ENCODE results near the gene RRN3.

DNA sequence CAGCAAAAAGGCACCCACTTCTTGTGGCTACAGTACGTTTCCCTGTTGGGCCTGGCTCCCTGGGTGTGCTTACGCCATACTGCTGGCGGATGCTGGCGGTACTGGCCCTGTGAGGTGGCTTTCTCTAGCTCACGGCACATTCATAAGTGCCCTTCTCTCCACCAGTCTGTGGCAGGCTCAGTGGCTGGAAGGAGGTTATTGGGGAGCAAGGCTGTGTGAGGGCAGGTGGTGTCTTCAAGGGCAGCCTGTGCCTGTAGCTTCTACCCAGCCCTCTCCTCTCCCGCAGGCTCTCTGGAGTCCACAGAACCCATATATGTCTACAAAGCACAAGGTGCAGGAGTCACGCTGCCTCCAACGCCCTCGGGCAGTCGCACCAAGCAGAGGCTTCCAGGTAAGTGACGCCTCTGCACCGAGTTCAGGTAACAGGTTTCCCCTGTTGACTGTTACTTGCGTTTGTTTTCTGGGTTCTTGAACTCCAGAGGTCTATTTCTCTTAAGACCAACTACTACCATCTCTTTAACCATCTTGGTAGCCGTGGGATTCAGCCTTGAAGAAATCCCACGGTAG, 58.8 kb downstream of the RRN3 start:
- TF ChIP-seq, protein P1, sequence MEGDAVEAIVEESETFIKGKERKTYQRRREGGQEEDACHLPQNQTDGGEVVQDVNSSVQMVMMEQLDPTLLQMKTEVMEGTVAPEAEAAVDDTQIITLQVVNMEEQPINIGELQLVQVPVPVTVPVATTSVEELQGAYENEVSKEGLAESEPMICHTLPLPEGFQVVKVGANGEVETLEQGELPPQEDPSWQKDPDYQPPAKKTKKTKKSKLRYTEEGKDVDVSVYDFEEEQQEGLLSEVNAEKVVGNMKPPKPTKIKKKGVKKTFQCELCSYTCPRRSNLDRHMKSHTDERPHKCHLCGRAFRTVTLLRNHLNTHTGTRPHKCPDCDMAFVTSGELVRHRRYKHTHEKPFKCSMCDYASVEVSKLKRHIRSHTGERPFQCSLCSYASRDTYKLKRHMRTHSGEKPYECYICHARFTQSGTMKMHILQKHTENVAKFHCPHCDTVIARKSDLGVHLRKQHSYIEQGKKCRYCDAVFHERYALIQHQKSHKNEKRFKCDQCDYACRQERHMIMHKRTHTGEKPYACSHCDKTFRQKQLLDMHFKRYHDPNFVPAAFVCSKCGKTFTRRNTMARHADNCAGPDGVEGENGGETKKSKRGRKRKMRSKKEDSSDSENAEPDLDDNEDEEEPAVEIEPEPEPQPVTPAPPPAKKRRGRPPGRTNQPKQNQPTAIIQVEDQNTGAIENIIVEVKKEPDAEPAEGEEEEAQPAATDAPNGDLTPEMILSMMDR (IDR thresholded peaks at IDR 0.05) = no peak
- no peak for TF ChIP-seq EP300 (IDR thresholded peaks at IDR 0.05)

Data from stomach (tissue), 4 donors.